T-cell (primary cell): Measurements from ENCODE around the gene OR7C1. TPM values are rescaled to one million over a fixed set of nuclear protein-coding genes. Genes with fewer than 3 reads are reported as not detected.

Source experiments
- ATAC-seq, 4 experiments: fragments of 200-7000 bp in 3 of 4; fragments of 150-1000 bp in 1 of 4; cut with Tn5 transposase; replicated peaks in 1 of 4; 1 replicate in 3 of 4; 2 replicates in 1 of 4; pipeline ENCODE4 v1.10.0; 2021; ENCODE audit warnings: moderate library complexity in 3 of 4, mild to moderate bottlenecking in 2 of 4, moderate number of reproducible peaks in 1 of 4
- CTCF ChIA-PET, 2 donors: fragments of 300-600 bp; sonication (Branson Sonifier 250); formaldehyde crosslinking; loops; one replicate each; lab custom pipeline; 2022; ENCODE audit warnings: antibody characterized with exemption in 2 of 2; lab: Charles Lee
- POLR2A ChIA-PET, 2 donors: fragments of 300-600 bp; sonication (Branson Sonifier 250); formaldehyde crosslinking; loops; one replicate each; lab custom pipeline; 2022; ENCODE audit warnings: antibody characterized with exemption in 2 of 2; lab: Charles Lee
- DNase-seq, 35 experiments: peaks; one replicate each; pipeline versions ENCODE4 v3.0.0 to v3.0.0-alpha.2; 2013 to 2023
- H3K27ac ChIP-seq: one replicate; pipeline ENCODE4 v1.5.1; 2013; ENCODE audit warnings: low read length
- H3K27me3 ChIP-seq, 2 experiments: replicated peaks in 1 of 2; 1 replicate in 1 of 2; 2 replicates in 1 of 2; pipeline versions ENCODE4 v1.6.1 to v1.7.0; 2013; ENCODE audit warnings: low read length in 1 of 2, mixed read lengths in 1 of 2; ENCODE audit not compliant: control insufficient read depth in 2 of 2, insufficient read depth in 2 of 2; ENCODE audit errors: extremely low read depth in 1 of 2
- H3K36me3 ChIP-seq, 2 donors: 1 replicate in 1 of 2; 2 replicates in 1 of 2; pipeline versions ENCODE4 v1.6.1 to v1.7.0; 2013; ENCODE audit warnings: low read length in 1 of 2; ENCODE audit not compliant: control insufficient read depth in 2 of 2, insufficient read depth in 1 of 2; ENCODE audit errors: extremely low read depth in 1 of 2
- H3K4me1 ChIP-seq, 2 experiments: 1 replicate in 1 of 2; 2 replicates in 1 of 2; pipeline versions ENCODE4 v1.6.1 to v1.7.0; 2013; ENCODE audit warnings: low read length in 2 of 2, mixed read lengths in 1 of 2; ENCODE audit not compliant: insufficient read depth in 2 of 2, control insufficient read depth in 1 of 2; ENCODE audit errors: extremely low read depth in 1 of 2
- H3K4me3 ChIP-seq, 2 donors: 1 replicate in 1 of 2; 2 replicates in 1 of 2; pipeline versions ENCODE4 v1.5.1 to v1.7.0; 2013; ENCODE audit warnings: mild to moderate bottlenecking in 2 of 2, low read length in 1 of 2, moderate library complexity in 1 of 2; ENCODE audit not compliant: control insufficient read depth in 1 of 2; ENCODE audit errors: extremely low read depth in 1 of 2
- H3K9me3 ChIP-seq: 2 replicates; pipeline ENCODE4 v1.7.0; 2013
- H3K27ac Mint-ChIP-seq, 2 donors: one replicate each; pipeline ENCODE4 v1.8.0; 2020 to 2021; ENCODE audit warnings: mild to moderate bottlenecking in 2 of 2, mixed read lengths in 2 of 2
- H3K27me3 Mint-ChIP-seq, 2 donors: one replicate each; pipeline ENCODE4 v1.8.0; 2021 to 2022; ENCODE audit warnings: mixed read lengths in 2 of 2
- H3K36me3 Mint-ChIP-seq: one replicate; pipeline ENCODE4 v1.8.0; 2021; ENCODE audit warnings: mixed read lengths
- H3K4me1 Mint-ChIP-seq, 3 donors: one replicate each; pipeline ENCODE4 v1.8.0; 2020 to 2022; ENCODE audit warnings: mixed read lengths in 3 of 3, mild to moderate bottlenecking in 1 of 3
- H3K4me3 Mint-ChIP-seq, 3 donors: one replicate each; pipeline ENCODE4 v1.8.0; 2020 to 2022; ENCODE audit warnings: mild to moderate bottlenecking in 3 of 3, mixed read lengths in 3 of 3, moderate library complexity in 3 of 3
- H3K9me3 Mint-ChIP-seq, 3 donors: one replicate each; pipeline ENCODE4 v1.8.0; 2020 to 2022; ENCODE audit warnings: mixed read lengths in 3 of 3
- WGBS: methylation state at CpG from one replicate; pipeline ENCODE4 v1.1.5; 2013; ENCODE audit warnings: missing lambda C conversion rate; ENCODE audit not compliant: insufficient coverage; 5-methylcytosine and 5-hydroxymethylcytosine counted together
- total RNA-seq, 35 experiments: library from RNA in 6 of 35; stranded (reverse) in 6 of 35; fragments of 120-200 nt in 1 of 35; gene quantifications; one replicate each; pipeline versions ENCODE4 v1.2.1 to v1.2.4 and lab custom pipeline; 2013 to 2026

Gene OR7C1
- not detected for total RNA-seq
- not detected for total RNA-seq (2013)
- 0 to 0.12 (median 0) reads per million in 29 experiments for total RNA-seq (lab: John Stamatoyannopoulos, UW)

GRCh38 chr19:14835011-14835410 is at the start of gene OR7C1, which contains the start of gene OR7A5:
OR7C1 (minus strand) TSS chr19:14835185; CDS start chr19:14800136, 35,049 bp downstream.
OR7A5 (minus strand) TSS chr19:14835185; CDS start chr19:14828241, 6,944 bp downstream.
- no peak within 1 kb of the TSS for H3K27ac ChIP-seq
- ChIA-PET POLR2A (no interaction called here), CTCF (no interaction called here)
- no peak within 1 kb of the TSS for H3K4me3 Mint-ChIP-seq
- DNase-seq (no peak), ATAC-seq (no peak)
- H3K27me3 ChIP-seq: peaks cover 0 to 6% of the 10 kb centered on the region in 2 experiments
- no peaks in the 10 kb centered on the region for H3K9me3 Mint-ChIP-seq
- H3K4me1 Mint-ChIP-seq: no peaks in the 10 kb centered on the region
- H3K4me3 ChIP-seq: no peak within 1 kb of the TSS
- H3K36me3 ChIP-seq: no peaks in the 10 kb centered on the region
- H3K4me1 ChIP-seq: no peaks in the 10 kb centered on the region
- H3K36me3 Mint-ChIP-seq: no peaks in the 10 kb centered on the region
- WGBS: no CpG with 5 or more reads among the region's 1 CpG
- H3K27ac Mint-ChIP-seq: no peak within 1 kb of the TSS
- no peaks in the 10 kb centered on the region for H3K9me3 ChIP-seq
- peaks cover 4 to 18% of the 10 kb centered on the region in 2 donors for H3K27me3 Mint-ChIP-seq

GRCh38 chr19:14871619-14872230 is 36.7 kb upstream of the OR7C1 start:
- no peaks in the 10 kb centered on the region for H3K4me1 Mint-ChIP-seq
- H3K4me3 Mint-ChIP-seq: no peak overlapping the region
- H3K9me3 Mint-ChIP-seq: no peaks in the 10 kb centered on the region
- Histone ChIP-seq H3K27me3 (peaks cover 0 to 3% of the 10 kb centered on the region in 2 experiments), H3K36me3 (no peaks in the 10 kb centered on the region), H3K27ac (no peak overlapping the region), H3K4me1 (no peaks in the 10 kb centered on the region), H3K4me3 (no peak overlapping the region), H3K9me3 (no peaks in the 10 kb centered on the region)
- no peaks in the 10 kb centered on the region for H3K36me3 Mint-ChIP-seq
- peaks cover 42 to 54% of the 10 kb centered on the region in 2 donors for H3K27me3 Mint-ChIP-seq
- H3K27ac Mint-ChIP-seq: no peak overlapping the region
- POLR2A ChIA-PET: no interaction called here
- ATAC-seq: no peak
- CTCF ChIA-PET: no interaction called here
- DNase-seq: peak in 1 of 35 experiments; percentile 7
- WGBS: no CpG with 5 or more reads among the region's 4 CpGs

- POLR2A ChIA-PET: no interaction called here
- Mint-ChIP-seq H3K4me1 (no peaks in the 10 kb centered on the region), H3K27ac (no peak overlapping the region), H3K36me3 (no peaks in the 10 kb centered on the region), H3K4me3 (no peak overlapping the region), H3K9me3 (no peaks in the 10 kb centered on the region), H3K27me3 (peaks cover 47 to 55% of the 10 kb centered on the region in 2 donors)
- Histone ChIP-seq H3K4me3 (no peak overlapping the region), H3K4me1 (no peaks in the 10 kb centered on the region), H3K36me3 (no peaks in the 10 kb centered on the region), H3K27me3 (peaks cover 2 to 6% of the 10 kb centered on the region in 2 experiments), H3K9me3 (no peaks in the 10 kb centered on the region), H3K27ac (no peak overlapping the region)
- ATAC-seq (no peak), DNase-seq (no peak)
- no CpG with 5 or more reads among the region's 5 CpGs for WGBS
- CTCF ChIA-PET: interaction anchor here in 1 of 2 donors (0.9 kb wide), 1 partner anchor 9 kb away, joined by 6 read pairs; no protein-coding TSS in a partner anchor
Observed at GRCh38 chr19:14868497-14868896, 33.5 kb upstream of the OR7C1 start.

GRCh38 chr19:14848822-14849221 is 13.8 kb upstream of the OR7C1 start, which contains the start of gene OR7A10:
OR7A10 (minus strand) TSS chr19:14848922; CDS start chr19:14841877, 7,045 bp downstream.
- no peak within 1 kb of the TSS for H3K27ac ChIP-seq
- H3K4me3 Mint-ChIP-seq: no peak within 1 kb of the TSS
- H3K9me3 Mint-ChIP-seq: peaks cover 0 to 5% (median 0%) of the 10 kb centered on the region in 3 donors
- no peaks in the 10 kb centered on the region for H3K36me3 Mint-ChIP-seq
- no peaks in the 10 kb centered on the region for H3K4me1 ChIP-seq
- H3K27me3 ChIP-seq: peaks cover 0 to 13% of the 10 kb centered on the region in 2 experiments
- no peak within 1 kb of the TSS for H3K27ac Mint-ChIP-seq
- no peak within 1 kb of the TSS for H3K4me3 ChIP-seq
- H3K27me3 Mint-ChIP-seq: peaks cover 29 to 38% of the 10 kb centered on the region in 2 donors
- DNase-seq (no peak), ATAC-seq (no peak)
- ChIA-PET POLR2A (no interaction called here), CTCF (no interaction called here)
- H3K4me1 Mint-ChIP-seq: no peaks in the 10 kb centered on the region
- H3K36me3 ChIP-seq: no peaks in the 10 kb centered on the region
- WGBS: no CpG with 5 or more reads among the region's 5 CpGs
- H3K9me3 ChIP-seq: no peaks in the 10 kb centered on the region

GRCh38 chr19:14843578-14843977 is 8.6 kb upstream of the OR7C1 start:
- WGBS: no CpG with 5 or more reads among the region's 6 CpGs
- ATAC-seq: no peak

GRCh38 chr19:14843169-14843568 is 8.2 kb upstream of the OR7C1 start:
- peaks cover 0 to 2% (median 0%) of the 10 kb centered on the region in 3 donors for H3K9me3 Mint-ChIP-seq
- no peaks in the 10 kb centered on the region for H3K36me3 ChIP-seq
- H3K27ac Mint-ChIP-seq: no peak overlapping the region
- H3K4me3 Mint-ChIP-seq: no peak overlapping the region
- POLR2A ChIA-PET: no interaction called here
- H3K27me3 Mint-ChIP-seq: peaks cover 25 to 34% of the 10 kb centered on the region in 2 donors
- DNase-seq (no peak), ATAC-seq (no peak)
- no peaks in the 10 kb centered on the region for H3K4me1 Mint-ChIP-seq
- H3K4me1 ChIP-seq: no peaks in the 10 kb centered on the region
- H3K27me3 ChIP-seq: peaks cover 0 to 15% of the 10 kb centered on the region in 2 experiments
- CTCF ChIA-PET: no interaction called here
- H3K9me3 ChIP-seq: no peaks in the 10 kb centered on the region
- H3K27ac ChIP-seq: no peak overlapping the region
- no peak overlapping the region for H3K4me3 ChIP-seq
- WGBS: no CpG with 5 or more reads among the region's 2 CpGs
- H3K36me3 Mint-ChIP-seq: no peaks in the 10 kb centered on the region

More at GRCh38 chr19:14843578-14843977, 8.6 kb upstream of the OR7C1 start:
- no peaks in the 10 kb centered on the region for H3K36me3 Mint-ChIP-seq
- peaks cover 0 to 5% (median 0%) of the 10 kb centered on the region in 3 donors for H3K9me3 Mint-ChIP-seq
- Histone ChIP-seq H3K27me3 (peaks cover 0 to 15% of the 10 kb centered on the region in 2 experiments), H3K4me1 (no peaks in the 10 kb centered on the region), H3K4me3 (no peak overlapping the region), H3K27ac (no peak overlapping the region), H3K36me3 (no peaks in the 10 kb centered on the region), H3K9me3 (no peaks in the 10 kb centered on the region)
- ChIA-PET CTCF (no interaction called here), POLR2A (no interaction called here)
- DNase-seq: no peak
- H3K4me3 Mint-ChIP-seq: no peak overlapping the region
- H3K4me1 Mint-ChIP-seq: no peaks in the 10 kb centered on the region
- H3K27me3 Mint-ChIP-seq: peaks cover 29 to 38% of the 10 kb centered on the region in 2 donors
- H3K27ac Mint-ChIP-seq: no peak overlapping the region
